Loucy (cell line): ENCODE data around the gene DNAH8.
A peak's percentile ranks its signal among the peaks of the same experiment; 100 is the strongest.

Experiments
- H2AFZ ChIP-seq: fragments of 200-600 bp; sonication (generic); 2 replicates; pipeline ENCODE4 v1.6.0; 2016; ENCODE audit warnings: antibody characterized with exemption, mild to moderate bottlenecking, low read length, moderate library complexity
- H3F3A ChIP-seq: fragments of 200-600 bp; 2 replicates; pipeline ENCODE4 v1.6.0; 2016; ENCODE audit warnings: antibody characterized with exemption, low read depth, mild to moderate bottlenecking
- H3K27me3 ChIP-seq: fragments of 200-600 bp; sonication (generic); 2 replicates; pipeline ENCODE4 v1.6.1; 2014; ENCODE audit warnings: low read length, mild to moderate bottlenecking; ENCODE audit not compliant: insufficient read depth, poor library complexity, severe bottlenecking
- H3K36me3 ChIP-seq: fragments of 200-600 bp; sonication (generic); 2 replicates; pipeline ENCODE4 v1.6.1; 2016; ENCODE audit warnings: low read length; ENCODE audit not compliant: insufficient read depth
- H3K4me1 ChIP-seq: fragments of 200-600 bp; sonication (generic); 2 replicates; pipeline ENCODE4 v1.5.1; 2014; ENCODE audit warnings: low read length, mild to moderate bottlenecking; ENCODE audit not compliant: insufficient read depth, poor library complexity, severe bottlenecking
- H3K4me2 ChIP-seq: fragments of 200-600 bp; sonication (generic); 2 replicates; pipeline ENCODE4 v1.6.0; 2014; ENCODE audit warnings: antibody characterized with exemption, low read length, low read depth, mild to moderate bottlenecking; ENCODE audit not compliant: poor library complexity, severe bottlenecking
- H3K4me3 ChIP-seq: fragments of 200-600 bp; sonication (generic); 2 replicates; pipeline ENCODE4 v1.5.1; 2014; ENCODE audit warnings: low read length, mild to moderate bottlenecking, mixed read lengths; ENCODE audit not compliant: poor library complexity, severe bottlenecking
- H3K79me2 ChIP-seq: fragments of 200-600 bp; sonication (generic); 2 replicates; pipeline ENCODE4 v1.6.1; 2014; ENCODE audit warnings: low read length; ENCODE audit not compliant: insufficient read depth
- H3K9ac ChIP-seq: fragments of 200-600 bp; sonication (generic); 2 replicates; pipeline ENCODE4 v1.6.0; 2014; ENCODE audit warnings: mild to moderate bottlenecking, low read depth, low read length, moderate library complexity; ENCODE audit not compliant: poor library complexity, severe bottlenecking
- H3K9me2 ChIP-seq: fragments of 200-600 bp; sonication (generic); replicated peaks from 2 replicates; pipeline ENCODE4 v1.6.1; 2016; ENCODE audit warnings: low read depth, low read length, mixed read lengths
- H3K9me3 ChIP-seq: fragments of 200-600 bp; sonication (generic); 2 replicates; pipeline ENCODE4 v1.6.1; 2014; ENCODE audit warnings: mild to moderate bottlenecking, antibody characterized with exemption, low read length, low read depth; ENCODE audit not compliant: insufficient read depth
- H4K20me1 ChIP-seq: fragments of 200-600 bp; sonication (generic); 2 replicates; pipeline ENCODE4 v1.6.0; 2014; ENCODE audit warnings: antibody characterized with exemption, low read length, mild to moderate bottlenecking; ENCODE audit not compliant: insufficient read depth, poor library complexity, severe bottlenecking
- EZH2phosphoT487 ChIP-seq: fragments of 200-600 bp; IDR thresholded peaks from 2 replicates; pipeline ENCODE4 v1.6.1; 2018; ENCODE audit warnings: antibody characterized with exemption, mild to moderate bottlenecking, moderate library complexity, borderline replicate concordance
- TF ChIP-seq, protein P1 (sequence below): fragments of 200-600 bp; sonication (generic); conservative IDR thresholded peaks from 2 replicates; pipeline ENCODE4 v1.5.1; 2014; ENCODE audit warnings: mild to moderate bottlenecking, antibody characterized with exemption, low read length

The DNAH8 gene

DNA sequence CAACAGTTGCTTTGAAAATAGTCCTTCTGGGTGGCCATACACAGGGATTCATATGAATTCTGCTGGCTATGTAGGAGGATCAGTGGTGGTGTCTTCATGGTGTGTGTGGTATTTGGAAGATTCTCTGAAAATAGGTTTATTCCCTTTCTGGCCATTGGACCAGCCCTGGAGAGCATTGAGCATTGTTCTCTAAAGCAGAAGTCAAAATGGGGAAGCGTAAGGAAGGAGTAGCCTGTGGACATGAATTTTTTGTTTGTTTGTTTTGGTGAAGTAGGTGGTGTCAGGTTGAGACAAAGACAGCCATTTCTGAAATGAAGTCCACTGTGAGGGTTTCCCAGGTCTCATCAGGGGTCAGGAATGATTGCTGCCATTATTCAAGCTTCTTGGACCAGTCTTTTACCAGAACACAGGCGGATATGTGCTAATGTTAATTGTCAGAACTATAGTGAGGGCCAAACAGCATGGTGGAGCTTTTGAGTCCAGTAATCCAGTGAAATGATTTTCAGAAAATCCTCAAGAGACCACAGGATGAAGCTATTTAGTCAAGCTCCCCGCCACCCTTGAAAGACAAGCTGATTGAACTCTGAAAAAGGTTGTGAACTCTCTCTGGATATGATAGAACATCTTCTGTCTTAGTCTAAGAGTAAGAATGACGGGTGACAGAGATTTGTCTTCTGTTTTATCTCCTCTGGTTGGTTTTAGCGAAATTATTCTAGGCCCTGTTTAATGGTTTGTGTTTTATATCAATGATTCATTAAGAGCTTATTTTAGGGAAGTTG is 60.0 kb downstream of the DNAH8 start:
- H3K27me3 ChIP-seq: no peaks in the 10 kb centered on the region
- no peaks in the 10 kb centered on the region for H4K20me1 ChIP-seq
- no peaks in the 10 kb centered on the region for H3K36me3 ChIP-seq
- no peaks in the 10 kb centered on the region for H3K79me2 ChIP-seq
- H2AFZ ChIP-seq: no peak overlapping the region
- H3F3A ChIP-seq: no peaks in the 10 kb centered on the region
- H3K9me3 ChIP-seq: no peaks in the 10 kb centered on the region
- H3K9me2 ChIP-seq: no peaks in the 10 kb centered on the region
- H3K4me2 ChIP-seq: no peak overlapping the region
- no peak overlapping the region for H3K9ac ChIP-seq
- no peak for TF ChIP-seq EZH2phosphoT487
- no peak overlapping the region for H3K4me3 ChIP-seq
- H3K4me1 ChIP-seq: peaks cover 8% of the 10 kb centered on the region

DNA sequence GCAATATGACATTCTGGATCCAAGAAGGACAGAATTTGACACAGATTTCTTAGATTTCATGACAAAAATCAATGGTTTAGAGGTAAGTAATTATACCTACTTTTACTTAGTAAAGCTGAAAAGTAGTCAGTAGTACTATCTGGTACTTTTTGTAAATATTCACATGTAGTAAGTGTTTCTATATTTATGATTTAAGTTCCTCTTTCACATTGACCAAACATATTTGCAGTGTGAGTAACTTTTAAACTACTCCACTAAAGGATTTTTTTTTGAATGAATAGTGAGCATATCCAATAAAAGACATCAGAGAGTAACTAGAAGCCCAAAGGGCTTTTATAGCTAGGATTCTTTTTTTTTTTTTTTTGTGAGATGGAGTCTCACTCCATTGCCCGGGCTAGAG is 60.8 kb downstream of the DNAH8 start:
- Histone ChIP-seq H3K9ac (no peak overlapping the region), H3K9me2 (no peaks in the 10 kb centered on the region), H3K4me3 (no peak overlapping the region), H3K27me3 (no peaks in the 10 kb centered on the region), H4K20me1 (no peaks in the 10 kb centered on the region), H3K9me3 (no peaks in the 10 kb centered on the region), H3F3A (no peaks in the 10 kb centered on the region), H3K4me1 (peaks cover 8% of the 10 kb centered on the region), H3K4me2 (no peak overlapping the region), H3K36me3 (no peaks in the 10 kb centered on the region), H2AFZ (no peak overlapping the region), H3K79me2 (no peaks in the 10 kb centered on the region)
- TF ChIP-seq, protein P1, sequence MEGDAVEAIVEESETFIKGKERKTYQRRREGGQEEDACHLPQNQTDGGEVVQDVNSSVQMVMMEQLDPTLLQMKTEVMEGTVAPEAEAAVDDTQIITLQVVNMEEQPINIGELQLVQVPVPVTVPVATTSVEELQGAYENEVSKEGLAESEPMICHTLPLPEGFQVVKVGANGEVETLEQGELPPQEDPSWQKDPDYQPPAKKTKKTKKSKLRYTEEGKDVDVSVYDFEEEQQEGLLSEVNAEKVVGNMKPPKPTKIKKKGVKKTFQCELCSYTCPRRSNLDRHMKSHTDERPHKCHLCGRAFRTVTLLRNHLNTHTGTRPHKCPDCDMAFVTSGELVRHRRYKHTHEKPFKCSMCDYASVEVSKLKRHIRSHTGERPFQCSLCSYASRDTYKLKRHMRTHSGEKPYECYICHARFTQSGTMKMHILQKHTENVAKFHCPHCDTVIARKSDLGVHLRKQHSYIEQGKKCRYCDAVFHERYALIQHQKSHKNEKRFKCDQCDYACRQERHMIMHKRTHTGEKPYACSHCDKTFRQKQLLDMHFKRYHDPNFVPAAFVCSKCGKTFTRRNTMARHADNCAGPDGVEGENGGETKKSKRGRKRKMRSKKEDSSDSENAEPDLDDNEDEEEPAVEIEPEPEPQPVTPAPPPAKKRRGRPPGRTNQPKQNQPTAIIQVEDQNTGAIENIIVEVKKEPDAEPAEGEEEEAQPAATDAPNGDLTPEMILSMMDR: no peak
- no peak for TF ChIP-seq EZH2phosphoT487

DNA sequence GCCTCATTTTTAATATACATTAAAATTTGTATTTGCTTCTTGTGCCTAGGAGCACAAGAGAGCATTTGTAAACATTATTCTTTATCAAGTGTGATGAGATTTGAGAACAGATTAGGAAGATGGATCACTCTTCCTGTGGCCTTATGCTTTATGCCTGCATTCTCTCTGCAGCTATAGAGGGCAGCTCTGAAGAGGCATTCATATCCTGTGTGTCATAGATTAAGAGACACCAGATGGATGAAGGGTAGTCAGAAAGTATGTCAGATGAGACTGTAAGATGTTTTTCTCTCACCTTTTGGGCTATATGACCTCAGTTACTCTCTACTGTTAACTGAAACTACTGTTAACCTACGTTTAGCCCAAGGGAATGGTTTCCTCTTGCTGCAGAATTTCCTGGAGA is 61.4 kb downstream of the DNAH8 start:
- H3K4me2 ChIP-seq: no peak overlapping the region
- peak overlapping the region; percentile 45; the same call in 1 of the 2 replicates for H2AFZ ChIP-seq

More for the DNA sequence above, 61.4 kb downstream of the DNAH8 start:
- Histone ChIP-seq H3K9ac (no peak overlapping the region), H3K36me3 (no peaks in the 10 kb centered on the region), H4K20me1 (no peaks in the 10 kb centered on the region), H3F3A (no peaks in the 10 kb centered on the region), H3K79me2 (no peaks in the 10 kb centered on the region), H3K4me3 (no peak overlapping the region), H3K9me2 (no peaks in the 10 kb centered on the region), H3K27me3 (no peaks in the 10 kb centered on the region), H3K4me1 (peaks cover 5% of the 10 kb centered on the region), H3K9me3 (no peaks in the 10 kb centered on the region)
- no peak for TF ChIP-seq EZH2phosphoT487
- TF ChIP-seq, protein P1: no peak
